GM12878 (cell line): ENCODE results near the gene PNISR. TPM values are rescaled to one million over a fixed set of nuclear protein-coding genes. Genes with fewer than 3 reads are reported as not detected.

Experiments used
- ATAC-seq: fragments of 200-7000 bp; cut with Tn5 transposase; 3 replicates; pipeline ENCODE4 v1.9.1; 2020; ENCODE audit warnings: mild to moderate bottlenecking, moderate library complexity
- BruUV-seq: library from RNA; stranded (reverse); fragments of 400-500 nt; replicated peaks from 2 replicates; lab custom pipeline; 2021; lab: Mats Ljungman, UMichigan
- CTCF ChIA-PET: fragments of 300-600 bp; sonication (Branson Sonifier 250); formaldehyde crosslinking; extraction: SDS; loops from one replicate; lab custom pipeline; 2021; ENCODE audit warnings: inconsistent platforms; lab: Yijun Ruan, JAX
- POLR2A ChIA-PET: fragments of 350-600 bp; formaldehyde crosslinking; extraction: SDS; loops from one replicate; lab custom pipeline; 2021; ENCODE audit warnings: inconsistent platforms; lab: Charles Lee
- RAD21 ChIA-PET: fragments of 300-600 bp; sonication (Branson Sonifier 250); formaldehyde crosslinking; loops from one replicate; lab custom pipeline; 2023; ENCODE audit warnings: antibody characterized with exemption; ENCODE audit not compliant: unreplicated experiment; lab: Charles Lee
- SMC1A ChIA-PET: fragments of 300-600 bp; sonication (Branson Sonifier 250); formaldehyde crosslinking; loops from one replicate; lab custom pipeline; 2023; ENCODE audit not compliant: unreplicated experiment, uncharacterized antibody; lab: Charles Lee
- DNase-seq: peaks from one replicate; pipeline ENCODE4 v3.0.0-alpha.2; 2011; ENCODE audit warnings: low read depth, low spot score
- FAIRE-seq: peaks from 3 replicates; lab custom pipeline; 2011; peaks lifted over from hg19 to GRCh38; lab: Jason Lieb, UNC
- H2AFZ ChIP-seq: 2 replicates; pipeline ENCODE4 v1.6.0; 2011; ENCODE audit warnings: low read depth, low read length, control low read depth; ENCODE audit not compliant: control insufficient read depth
- H3K27ac ChIP-seq: 2 replicates; pipeline ENCODE4 v1.5.1; 2011; ENCODE audit warnings: control low read depth; ENCODE audit not compliant: control insufficient read depth, insufficient read depth
- H3K27me3 ChIP-seq, 2 experiments: replicated peaks in 1 of 2; 2 replicates each; pipeline versions ENCODE4 v1.6.0 to v1.6.1; 2011; ENCODE audit warnings: low read length in 1 of 2; ENCODE audit not compliant: control insufficient read depth in 2 of 2, insufficient read depth in 2 of 2
- H3K36me3 ChIP-seq, 2 experiments: 2 replicates each; pipeline ENCODE4 v1.5.1; 2011; ENCODE audit warnings: low read length in 1 of 2; ENCODE audit not compliant: control insufficient read depth in 2 of 2, insufficient read depth in 2 of 2
- H3K4me1 ChIP-seq: 2 replicates; pipeline ENCODE4 v1.6.1; 2011; ENCODE audit warnings: mild to moderate bottlenecking, low read length, moderate library complexity, mixed read lengths; ENCODE audit not compliant: control insufficient read depth, insufficient read depth
- H3K4me2 ChIP-seq: 2 replicates; pipeline ENCODE4 v1.6.0; 2011; ENCODE audit warnings: control low read depth; ENCODE audit not compliant: control insufficient read depth, insufficient read depth
- H3K4me3 ChIP-seq: fragments of 200-600 bp; sonication (generic); 2 replicates; pipeline ENCODE4 v1.5.1; 2016
- H3K79me2 ChIP-seq: 2 replicates; pipeline ENCODE4 v1.6.0; 2011; ENCODE audit warnings: low read length; ENCODE audit not compliant: control insufficient read depth, insufficient read depth
- H3K9ac ChIP-seq: 2 replicates; pipeline ENCODE4 v1.8.0; 2011; ENCODE audit warnings: low read length, control low read depth, mixed read lengths; ENCODE audit not compliant: control insufficient read depth, insufficient read depth
- H3K9me3 ChIP-seq: replicated peaks from 3 replicates; pipeline ENCODE4 v1.5.1; 2011; ENCODE audit warnings: mild to moderate bottlenecking, low read length; ENCODE audit not compliant: control insufficient read depth, insufficient read depth
- H4K20me1 ChIP-seq: 2 replicates; pipeline ENCODE4 v1.6.0; 2011; ENCODE audit not compliant: control insufficient read depth, insufficient read depth
- BCL11A ChIP-seq: IDR thresholded peaks from 2 replicates; pipeline ENCODE4 v1.6.1; 2011; ENCODE audit warnings: low read depth, low read length
- CBX5 ChIP-seq: sonication (generic); IDR thresholded peaks from 2 replicates; pipeline ENCODE4 v1.6.1; 2016; ENCODE audit warnings: low read depth, moderate library complexity, mild to moderate bottlenecking, inconsistent platforms
- CEBPB ChIP-seq, 2 experiments: fragments of 150-350 bp in 1 of 2; IDR thresholded peaks; 2 replicates each; pipeline ENCODE4 v1.6.1; 2012 to 2014; ENCODE audit warnings: low read depth in 2 of 2, low read length in 2 of 2, borderline replicate concordance in 1 of 2, inconsistent platforms in 1 of 2
- CHD2 ChIP-seq: IDR thresholded peaks from 2 replicates; pipeline ENCODE4 v1.6.1; 2011; ENCODE audit warnings: low read depth, low read length, improper control_type of control experiment, borderline replicate concordance
- CREM ChIP-seq: IDR thresholded peaks from 2 replicates; pipeline ENCODE4 v1.6.1; 2014; ENCODE audit warnings: antibody characterized with exemption, low read depth
- DPF2 ChIP-seq: fragments of 450-650 bp; IDR thresholded peaks from 2 replicates; pipeline ENCODE4 v1.6.1; 2017; ENCODE audit warnings: mild to moderate bottlenecking
- E4F1 ChIP-seq: fragments of 450-650 bp; IDR thresholded peaks from 2 replicates; pipeline ENCODE4 v1.6.1; 2018; ENCODE audit warnings: borderline replicate concordance, mild to moderate bottlenecking; ENCODE audit not compliant: partially characterized antibody
- ELK1 ChIP-seq: IDR thresholded peaks from 2 replicates; pipeline ENCODE4 v1.6.1; 2012; ENCODE audit warnings: low read depth, low read length, improper control_type of control experiment
- EZH2 ChIP-seq: IDR thresholded peaks from 2 replicates; pipeline ENCODE4 v1.6.1; 2012; ENCODE audit warnings: low read depth, mild to moderate bottlenecking, control low read depth, inconsistent platforms, low read length, borderline replicate concordance; ENCODE audit not compliant: control insufficient read depth
- MXI1 ChIP-seq: fragments of 150-350 bp; IDR thresholded peaks from 2 replicates; pipeline ENCODE4 v1.6.1; 2011; ENCODE audit warnings: low read depth, mild to moderate bottlenecking, inconsistent platforms, low read length, improper control_type of control experiment
- NFXL1 ChIP-seq: fragments of 450-650 bp; IDR thresholded peaks from 2 replicates; pipeline ENCODE4 v1.6.1; 2017; ENCODE audit warnings: antibody characterized with exemption, mild to moderate bottlenecking, borderline replicate concordance
- NR2C2 ChIP-seq: IDR thresholded peaks from 2 replicates; pipeline ENCODE4 v1.6.1; 2011; ENCODE audit warnings: borderline replicate concordance, low read depth; ENCODE audit not compliant: control insufficient read depth, insufficient read length
- RAD21 ChIP-seq: IDR thresholded peaks from 2 replicates; pipeline ENCODE4 v1.6.1; 2011; ENCODE audit warnings: mild to moderate bottlenecking, low read depth, low read length, moderate library complexity; ENCODE audit not compliant: insufficient read depth
- SMAD5 ChIP-seq: IDR thresholded peaks from 2 replicates; pipeline ENCODE4 v1.6.1; 2016; ENCODE audit warnings: antibody characterized with exemption, low read depth
- SPI1 ChIP-seq: IDR thresholded peaks from 2 replicates; pipeline ENCODE4 v1.6.1; 2011; ENCODE audit warnings: low read depth, mild to moderate bottlenecking, low read length, moderate library complexity, borderline replicate concordance; ENCODE audit not compliant: insufficient read depth
- SUPT20H ChIP-seq: IDR thresholded peaks from 2 replicates; pipeline ENCODE4 v1.6.1; 2011; ENCODE audit warnings: low read depth, mild to moderate bottlenecking, low read length, moderate library complexity, borderline replicate concordance; ENCODE audit not compliant: control insufficient read depth
- SUZ12 ChIP-seq: fragments of 200-600 bp; sonication (generic); IDR thresholded peaks from one replicate; pipeline ENCODE4 v1.6.1; 2018; ENCODE audit warnings: antibody characterized with exemption, mild to moderate bottlenecking; ENCODE audit not compliant: unreplicated experiment
- WRNIP1 ChIP-seq: IDR thresholded peaks from 2 replicates; pipeline ENCODE4 v1.6.1; 2011; ENCODE audit warnings: low read depth, low read length, improper control_type of control experiment, borderline replicate concordance
- WGBS: methylation state at CpG from one replicate; pipeline ENCODE4 v1.1.6; 2016; ENCODE audit warnings: low lambda C conversion rate; ENCODE audit not compliant: insufficient replicate concordance, insufficient coverage; ENCODE audit errors: missing lambda C conversion rate; 5-methylcytosine and 5-hydroxymethylcytosine counted together
- in situ Hi-C: fragments of 300-500 bp; cut with MboI; formaldehyde crosslinking; loops from 9 replicates; pipeline ENCODE4 v1.14.3; 2018; ENCODE audit warnings: mixed read lengths
- intact Hi-C: fragments of 100-400 bp; cut with micrococcal nuclease; formaldehyde crosslinking; loops from one replicate; pipeline ENCODE4 v1.14.2; 2022; ENCODE audit not compliant: unreplicated experiment
- polyA plus RNA-seq, 11 experiments: library from polyadenylated mRNA; depleted of rRNA in 4 of 11; unstranded in 6 of 11; stranded (reverse) in 5 of 11; fragments of >200 nt; fragmentation: Nextera tagmentation in 4 of 11; fragmentation: Illumina TruSeq in 1 of 11; extraction: Ambion mirVana in 4 of 11; extraction: Trizol in 1 of 11; gene quantifications; 1 replicate in 1 of 11; 2 replicates in 10 of 11; pipeline versions ENCODE4 v1.2.1 to v1.2.3, GENCODE V29; 2011 to 2016; ENCODE audit warnings: inconsistent platforms in 2 of 11, missing spikeins in 2 of 11, low read depth in 1 of 11
- total RNA-seq, 4 experiments: library from RNA; depleted of rRNA in 3 of 4; stranded (reverse); fragments of >200 nt in 3 of 4; fragmentation: Illumina TruSeq in 1 of 4; extraction: Trizol in 1 of 4; gene quantifications; 2 replicates each; pipeline versions ENCODE4 v1.2.1 to v1.2.3, GENCODE V29; 2013 to 2021

The PNISR gene
- total and polyA plus RNA-seq, 10 of the 15 experiments (the other 5 are each of a cell fraction or from before 2014, with no cell fraction given): 79.1 to 180 (median 105) TPM

- ChIA-PET POLR2A (interaction anchor here (0.6 to 2.0 kb wide), 10 partner anchors 14 to 143 kb away, joined by 3 to 6 read pairs (median 4); partner anchors contain the start of genes CCNC and COQ3), RAD21 (interaction anchor here (0.7 to 3.2 kb wide), 9 partner anchors 9 to 320 kb away, joined by 3 to 36 read pairs (median 4); partner anchors contain the start of gene COQ3), CTCF (interaction anchor here (0.7 to 5.1 kb wide), 17 partner anchors 8 to 320 kb away, joined by 3 to 61 read pairs (median 5); partner anchors contain the start of gene COQ3), SMC1A (interaction anchor here (1.0 to 3.1 kb wide), 12 partner anchors 8 to 109 kb away, joined by 3 to 46 read pairs (median 6); partner anchors contain the start of gene COQ3)
- Histone ChIP-seq H3K27ac (peak overlapping the region; percentile 95), H3K4me2 (peak overlapping the region; percentile 48), H3K27me3 (no peaks in the 10 kb centered on the region), H3K4me1 (peaks cover 15% of the 10 kb centered on the region), H3K9ac (peak overlapping the region; percentile 94), H3K79me2 (peaks cover 59% of the 10 kb centered on the region), H3K4me3 (peak overlapping the region; percentile 94), H3K9me3 (no peaks in the 10 kb centered on the region), H3K36me3 (peaks cover 0 to 7% of the 10 kb centered on the region in 2 experiments; a peak in 1 of 4 replicates), H2AFZ (peak overlapping the region; percentile 92), H4K20me1 (no peaks in the 10 kb centered on the region)
- FAIRE-seq: peak; percentile 83
- under 1% methylated on average over 25 of the region's 29 CpGs for WGBS
- intact Hi-C loops: loop anchor here (1.0 to 2.0 kb wide), 3 partner anchors 95 to 143 kb away; partner anchors contain the start of gene CCNC
- no peak for DNase-seq
- peak; percentile 57 for ATAC-seq
- BruUV-seq: TSS peak; percentile 70
- in situ Hi-C loops: no loop called here
- TF ChIP-seq ELK1 (peak; percentile 16; the same call in 1 of the 2 replicates), SUZ12 (no peak), CHD2 (no peak), RAD21 (peak; percentile 53), DPF2 (peak; percentile 56; the same call in 1 of the 2 replicates), CREM (no peak), NFXL1 (no peak), SPI1 (0 out of 2 replicates have a peak, but pooled peaks have one; percentile 24), SMAD5 (no peak), MXI1 (no peak), WRNIP1 (no peak), NR2C2 (no peak), E4F1 (no peak), CBX5 (no peak), CEBPB (IDR thresholded peaks at IDR 0.05; ENCODE audit: borderline replicate concordance in 1 of 2, low read depth in 2 of 2, low read length in 2 of 2) (no peak), SUPT20H (no peak), BCL11A (no peak), EZH2 (no peak)
Observed at GRCh38 chr6:99425647-99426450, 741 bp upstream of the PNISR start.
